Activated CD4-positive, CD25-positive, alpha-beta regulatory T cell treated with anti-CD3 and anti-CD28 coated beads, Interleukin-2, amount 50 U/mL, for 24 hours (primary cell): ENCODE data around the gene SCIMP.
"Not testable (repeated sequence)": the region's sequence is repeated elsewhere in the genome, so short reads cannot be mapped to it uniquely, and the experiment has no call there.

Source experiments
- ATAC-seq, 2 donors: fragments of 150-1000 bp; cut with Tn5 transposase; one replicate each; pipeline ENCODE4 v1.10.0; 2021; ENCODE audit warnings: mild to moderate bottlenecking in 1 of 2, moderate library complexity in 1 of 2

The SCIMP gene

GRCh38 chr17:5234645-5235576 lies at the start of gene SCIMP:
Gene SCIMP (minus strand): TSS chr17:5234860. CDS start chr17:5234755, 105 bp downstream.
- ATAC-seq = peak; percentile 23 to 44

GRCh38 chr17:5283571-5284315 lies 49.1 kb upstream of the SCIMP start:
- no peak for ATAC-seq

- peak; percentile 42 to 50 for ATAC-seq
These were observed 48.1 kb upstream of the SCIMP start for GRCh38 chr17:5282642-5283217.

GRCh38 chr17:5281814-5282641 lies 47.4 kb upstream of the SCIMP start, which contains the start of gene RABEP1:
Gene RABEP1 (plus strand): TSS chr17:5282284. CDS start chr17:5282487, 203 bp downstream.
- peak; percentile 77 to 81 for ATAC-seq

GRCh38 chr17:5272322-5272721 lies 37.7 kb upstream of the SCIMP start:
- peak; percentile 48 to 55 for ATAC-seq

GRCh38 chr17:5269241-5269960 lies 34.7 kb upstream of the SCIMP start:
- no peak for ATAC-seq

- no peak for ATAC-seq
These were observed 30.2 kb upstream of the SCIMP start for GRCh38 chr17:5264893-5265292.

GRCh38 chr17:5263441-5263840 lies 28.8 kb upstream of the SCIMP start:
- no peak for ATAC-seq

- ATAC-seq = no peak
These were observed 27.8 kb upstream of the SCIMP start for GRCh38 chr17:5262416-5262991.

GRCh38 chr17:5260542-5260941 lies 25.9 kb upstream of the SCIMP start:
- ATAC-seq = no peak

- ATAC-seq = no peak
These were observed 22.5 kb upstream of the SCIMP start for GRCh38 chr17:5257124-5257523.

GRCh38 chr17:5254903-5255521 lies 20.4 kb upstream of the SCIMP start:
- no peak for ATAC-seq

GRCh38 chr17:5254414-5254813 lies 19.8 kb upstream of the SCIMP start:
- no peak for ATAC-seq

GRCh38 chr17:5249615-5250014 lies 15.0 kb upstream of the SCIMP start:
- peak; percentile 67 to 73 for ATAC-seq

- no peak for ATAC-seq
These were observed 14.3 kb upstream of the SCIMP start for GRCh38 chr17:5248821-5249479.

- ATAC-seq = no peak
These were observed 13.0 kb upstream of the SCIMP start for GRCh38 chr17:5247621-5248020.

GRCh38 chr17:5241861-5242671 lies 7.4 kb upstream of the SCIMP start:
- peak; percentile 59 to 64 for ATAC-seq

GRCh38 chr17:5239769-5240168 lies 5.1 kb upstream of the SCIMP start:
- ATAC-seq = not testable (repeated sequence)

- ATAC-seq = no peak
These were observed 3.7 kb upstream of the SCIMP start for GRCh38 chr17:5238333-5238732.
